ENCODE data around the gene CCDC12. TPM values are rescaled to one million over a fixed set of nuclear protein-coding genes. Genes with fewer than 3 reads are reported as not detected.

Gene CCDC12
- total RNA-seq, 4 donors from 2014 or later, result 20.4 to 49.7 (median 30.8) TPM

GRCh38 chr3:46891132-46891531 is 85.4 kb downstream of the CCDC12 start:
- TF ChIP-seq, protein P1, sequence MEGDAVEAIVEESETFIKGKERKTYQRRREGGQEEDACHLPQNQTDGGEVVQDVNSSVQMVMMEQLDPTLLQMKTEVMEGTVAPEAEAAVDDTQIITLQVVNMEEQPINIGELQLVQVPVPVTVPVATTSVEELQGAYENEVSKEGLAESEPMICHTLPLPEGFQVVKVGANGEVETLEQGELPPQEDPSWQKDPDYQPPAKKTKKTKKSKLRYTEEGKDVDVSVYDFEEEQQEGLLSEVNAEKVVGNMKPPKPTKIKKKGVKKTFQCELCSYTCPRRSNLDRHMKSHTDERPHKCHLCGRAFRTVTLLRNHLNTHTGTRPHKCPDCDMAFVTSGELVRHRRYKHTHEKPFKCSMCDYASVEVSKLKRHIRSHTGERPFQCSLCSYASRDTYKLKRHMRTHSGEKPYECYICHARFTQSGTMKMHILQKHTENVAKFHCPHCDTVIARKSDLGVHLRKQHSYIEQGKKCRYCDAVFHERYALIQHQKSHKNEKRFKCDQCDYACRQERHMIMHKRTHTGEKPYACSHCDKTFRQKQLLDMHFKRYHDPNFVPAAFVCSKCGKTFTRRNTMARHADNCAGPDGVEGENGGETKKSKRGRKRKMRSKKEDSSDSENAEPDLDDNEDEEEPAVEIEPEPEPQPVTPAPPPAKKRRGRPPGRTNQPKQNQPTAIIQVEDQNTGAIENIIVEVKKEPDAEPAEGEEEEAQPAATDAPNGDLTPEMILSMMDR (IDR thresholded peaks at IDR 0.05; ENCODE audit: low read depth), result no peak

DNA sequence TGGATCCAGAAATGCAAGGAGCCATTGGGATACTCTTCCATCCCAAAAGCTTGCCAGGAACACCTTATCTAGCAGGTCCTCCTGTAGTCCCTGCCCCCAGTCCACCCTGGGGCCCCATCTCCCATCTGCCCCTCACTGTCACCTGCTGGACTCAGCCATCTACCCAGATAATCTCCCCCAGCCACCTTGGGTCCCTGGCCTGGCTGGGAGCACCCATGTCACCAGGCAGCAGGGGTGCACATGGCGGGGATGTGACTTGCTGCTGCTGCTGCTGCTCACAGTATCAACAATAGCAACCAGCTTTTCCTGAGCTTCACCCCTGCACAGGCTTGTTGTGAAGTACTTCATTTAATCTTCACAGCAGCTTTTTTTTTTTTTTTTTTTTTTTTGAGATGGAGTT is 86.4 kb downstream of the CCDC12 start:
- TF ChIP-seq, protein P1 (IDR thresholded peaks at IDR 0.05; ENCODE audit: low read depth), result no peak

DNA sequence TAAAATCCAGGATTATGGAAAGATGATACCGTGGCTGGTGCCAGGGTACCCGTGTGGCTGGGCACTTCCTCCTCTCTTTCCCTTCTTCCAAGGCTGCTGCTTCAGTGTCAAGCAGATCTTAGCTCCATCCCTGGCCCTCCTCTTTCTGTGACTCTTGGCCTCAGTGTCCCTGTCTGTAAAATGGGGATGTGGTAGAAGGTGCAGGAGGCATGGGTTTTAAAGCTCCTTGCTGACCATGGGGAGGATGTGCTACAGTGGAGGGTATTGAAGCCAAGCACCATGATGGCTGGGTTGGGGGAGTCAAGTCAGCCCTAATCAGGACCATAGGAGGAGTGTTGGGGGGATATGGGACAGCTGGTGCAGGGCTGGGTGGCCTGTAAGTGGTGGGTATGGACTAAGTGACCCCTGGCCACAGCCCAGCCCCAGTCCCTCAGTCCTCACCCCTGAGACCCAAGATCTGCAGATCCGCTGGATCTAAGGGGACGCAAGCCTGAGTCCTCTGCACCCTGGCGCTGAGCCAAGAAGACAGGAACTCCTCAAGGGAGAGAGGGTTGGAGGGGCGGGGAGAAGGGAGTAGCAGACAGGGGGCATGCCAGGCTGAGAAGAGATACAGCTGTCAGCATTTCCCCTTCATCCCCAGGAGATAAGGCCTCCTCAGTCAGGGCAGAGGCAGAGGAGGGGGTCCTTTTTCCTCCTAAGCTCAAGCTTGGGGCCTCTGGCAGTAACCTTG is 87.0 kb downstream of the CCDC12 start:
- TF ChIP-seq, protein P1 (IDR thresholded peaks at IDR 0.05; ENCODE audit: low read depth), result no peak

DNA sequence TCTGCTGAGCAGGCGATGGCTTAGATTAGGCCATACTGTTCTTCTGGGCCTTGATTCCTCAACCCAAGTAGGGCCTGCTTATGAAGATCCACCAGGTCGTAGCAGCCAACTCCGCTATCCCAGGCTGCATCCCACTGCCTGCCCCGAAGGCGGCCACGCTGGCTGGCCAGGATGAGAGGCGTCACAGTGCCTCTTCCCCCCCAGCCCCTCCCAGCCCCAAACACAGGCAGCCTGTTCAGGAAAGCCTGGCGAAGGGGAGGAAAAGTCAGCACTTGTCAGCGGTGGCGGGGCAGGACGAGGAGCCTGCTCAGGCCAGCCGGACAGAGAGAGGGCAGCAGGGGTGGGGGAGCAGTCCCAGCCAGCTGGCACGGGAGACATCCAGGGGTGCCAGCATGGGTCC is 87.8 kb downstream of the CCDC12 start:
- TF ChIP-seq, protein P1 (IDR thresholded peaks at IDR 0.05; ENCODE audit: low read depth), result no peak

- TF ChIP-seq, protein P1 (IDR thresholded peaks at IDR 0.05; ENCODE audit: low read depth), result no peak
These were observed 88.5 kb downstream of the CCDC12 start for GRCh38 chr3:46887980-46888494.

DNA sequence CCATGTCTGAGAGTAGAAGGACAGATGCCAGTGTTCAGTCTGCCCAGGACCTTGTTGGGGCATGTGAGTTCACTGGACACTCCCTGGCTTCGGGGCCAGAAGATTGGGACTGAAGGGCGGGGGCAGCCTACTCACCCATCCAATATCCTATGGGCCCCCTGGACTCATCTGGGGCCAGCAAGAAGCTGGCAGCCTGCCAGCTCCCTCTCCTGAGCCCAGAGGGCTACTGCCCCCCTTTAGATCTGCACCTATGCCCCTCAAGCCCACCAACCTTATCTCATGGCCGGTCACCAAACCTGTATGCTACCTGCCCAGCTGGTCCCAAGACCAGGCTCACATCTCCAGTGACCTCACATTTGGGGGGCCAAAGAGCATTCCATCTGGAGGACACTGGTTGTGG is 90.9 kb downstream of the CCDC12 start:
- TF ChIP-seq, protein P1 (IDR thresholded peaks at IDR 0.05; ENCODE audit: low read depth), result no peak

GRCh38 chr3:46884929-46885328 is 91.6 kb downstream of the CCDC12 start:
- TF ChIP-seq, protein P1 (IDR thresholded peaks at IDR 0.05; ENCODE audit: low read depth), result no peak

Data from subcutaneous adipose tissue (tissue), 4 donors.